AG04450 (cell line): Measurements from ENCODE around the gene UTF1. TPM values are rescaled to one million over a fixed set of nuclear protein-coding genes. Genes with fewer than 3 reads are reported as not detected.

ENCODE experiments used
- CTCF ChIA-PET: fragments of 300-600, 350-600 bp; formaldehyde crosslinking; extraction: SDS; loops from one replicate; lab custom pipeline; 2022; ENCODE audit warnings: antibody characterized with exemption, inconsistent platforms; lab: Charles Lee
- POLR2A ChIA-PET: fragments of 350-600 bp; formaldehyde crosslinking; extraction: SDS; loops from one replicate; lab custom pipeline; 2021; ENCODE audit warnings: antibody characterized with exemption, inconsistent platforms; lab: Yijun Ruan, JAX
- DNase-seq: peaks from one replicate; pipeline ENCODE4 v3.0.0-alpha.2; 2011; ENCODE audit warnings: low read depth, low spot score
- H3K27ac ChIP-seq: one replicate; pipeline ENCODE4 v1.5.1; 2012; ENCODE audit warnings: low read depth, low read length, control low read depth
- H3K27me3 ChIP-seq: one replicate; pipeline ENCODE4 v1.6.0; 2012; ENCODE audit warnings: low read length; ENCODE audit not compliant: control insufficient read depth, insufficient read depth
- H3K4me3 ChIP-seq: 2 replicates; pipeline ENCODE4 v1.5.1; 2011; ENCODE audit warnings: mild to moderate bottlenecking, low read depth, low read length, control low read depth
- H3K9me3 ChIP-seq: 2 replicates; pipeline ENCODE4 v1.5.1; 2012; ENCODE audit warnings: low read length; ENCODE audit not compliant: control insufficient read depth, insufficient read depth
- polyA plus RNA-seq: library from polyadenylated mRNA; depleted of rRNA; stranded (reverse); fragments of >200 nt; gene quantifications from 2 replicates; pipeline ENCODE4 v1.2.3, GENCODE V29; 2011
- TF ChIP-seq, protein P1 (sequence below): IDR thresholded peaks from 2 replicates; pipeline ENCODE4 v1.5.1; 2011; ENCODE audit warnings: low read depth, low read length, control low read depth, inconsistent platforms

Gene UTF1
- polyA plus RNA-seq, 1 experiment = not detected

DNA sequence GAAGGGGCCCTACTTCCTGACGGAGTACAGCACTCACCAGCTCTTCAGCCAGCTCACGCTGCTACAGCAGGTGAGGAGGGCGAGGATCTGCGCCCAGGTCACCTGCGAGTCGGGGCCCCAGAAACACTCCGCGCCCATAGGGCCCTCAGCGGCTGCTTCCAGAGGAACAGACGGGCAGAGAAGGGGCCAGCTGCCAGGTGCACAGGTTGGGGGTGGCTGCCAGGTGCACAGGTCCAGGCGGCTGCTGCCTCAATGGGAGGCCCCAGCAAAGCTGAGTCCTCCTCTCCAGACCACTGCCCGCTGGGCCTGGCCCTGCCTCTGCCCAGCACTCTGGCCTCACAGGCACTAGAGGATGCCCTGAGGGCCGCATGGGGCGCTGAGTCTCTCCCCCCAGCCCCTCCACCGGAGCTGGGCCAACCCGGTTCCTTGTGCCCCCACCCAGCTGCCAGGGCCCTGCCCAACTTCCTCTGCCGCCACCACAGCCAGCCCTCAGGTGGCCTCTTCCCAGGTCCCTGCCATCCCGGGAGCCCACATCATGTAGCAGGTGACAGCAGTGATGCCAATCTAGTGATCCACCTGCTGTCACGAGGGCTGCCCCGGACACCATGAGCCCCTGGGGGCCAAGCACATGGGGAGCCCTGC, 17.0 kb upstream of the UTF1 start:
- POLR2A ChIA-PET = no interaction called here
- Histone ChIP-seq H3K27me3 (no peaks in the 10 kb centered on the region), H3K4me3 (no peak overlapping the region), H3K9me3 (peaks cover 83% of the 10 kb centered on the region), H3K27ac (no peak overlapping the region)
- DNase-seq = no peak
- TF ChIP-seq, protein P1, sequence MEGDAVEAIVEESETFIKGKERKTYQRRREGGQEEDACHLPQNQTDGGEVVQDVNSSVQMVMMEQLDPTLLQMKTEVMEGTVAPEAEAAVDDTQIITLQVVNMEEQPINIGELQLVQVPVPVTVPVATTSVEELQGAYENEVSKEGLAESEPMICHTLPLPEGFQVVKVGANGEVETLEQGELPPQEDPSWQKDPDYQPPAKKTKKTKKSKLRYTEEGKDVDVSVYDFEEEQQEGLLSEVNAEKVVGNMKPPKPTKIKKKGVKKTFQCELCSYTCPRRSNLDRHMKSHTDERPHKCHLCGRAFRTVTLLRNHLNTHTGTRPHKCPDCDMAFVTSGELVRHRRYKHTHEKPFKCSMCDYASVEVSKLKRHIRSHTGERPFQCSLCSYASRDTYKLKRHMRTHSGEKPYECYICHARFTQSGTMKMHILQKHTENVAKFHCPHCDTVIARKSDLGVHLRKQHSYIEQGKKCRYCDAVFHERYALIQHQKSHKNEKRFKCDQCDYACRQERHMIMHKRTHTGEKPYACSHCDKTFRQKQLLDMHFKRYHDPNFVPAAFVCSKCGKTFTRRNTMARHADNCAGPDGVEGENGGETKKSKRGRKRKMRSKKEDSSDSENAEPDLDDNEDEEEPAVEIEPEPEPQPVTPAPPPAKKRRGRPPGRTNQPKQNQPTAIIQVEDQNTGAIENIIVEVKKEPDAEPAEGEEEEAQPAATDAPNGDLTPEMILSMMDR = no peak
- CTCF ChIA-PET = no interaction called here

DNA sequence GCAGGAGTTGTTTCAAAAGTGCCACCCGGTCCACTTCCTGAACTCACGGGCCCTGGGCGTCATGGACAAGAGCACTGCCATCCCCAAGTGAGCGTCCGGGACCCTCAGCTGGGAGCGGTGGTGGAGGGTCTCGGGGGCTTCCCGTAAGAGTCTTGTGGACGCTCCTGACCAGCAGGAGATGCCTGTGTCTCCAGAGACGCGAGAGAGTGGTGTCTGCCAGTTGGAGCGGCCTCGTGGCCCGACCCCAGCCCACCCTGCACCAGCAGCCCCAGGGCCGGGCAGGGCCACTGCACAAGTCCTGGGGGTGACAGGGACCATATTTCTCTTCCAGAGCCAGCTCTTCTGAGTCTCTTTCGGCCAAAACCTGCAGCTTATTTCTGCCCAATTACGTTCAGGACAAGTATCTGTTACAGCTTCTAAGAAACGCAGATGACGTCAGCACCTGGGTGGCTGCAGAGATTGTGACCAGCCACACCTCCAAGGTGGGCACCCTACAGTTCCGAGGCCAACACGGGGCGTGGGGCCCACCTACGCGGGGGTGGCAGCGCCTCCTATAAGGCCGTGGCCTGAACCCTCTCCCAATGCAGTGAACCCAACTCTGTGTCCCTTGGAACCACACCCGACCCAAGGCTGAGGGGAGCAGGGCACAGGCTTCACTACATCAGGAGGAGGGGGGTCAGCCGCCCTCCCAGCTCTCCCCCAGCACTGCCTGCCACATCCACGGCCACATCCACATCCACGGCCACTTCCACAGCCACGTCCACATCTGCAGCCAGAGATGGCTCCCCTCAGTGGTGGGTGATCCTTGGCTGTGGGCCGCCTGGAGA, 16.2 kb upstream of the UTF1 start:
- ChIA-PET POLR2A (no interaction called here), CTCF (no interaction called here)
- peaks cover 83% of the 10 kb centered on the region for H3K9me3 ChIP-seq
- TF ChIP-seq, protein P1 = no peak
- H3K4me3 ChIP-seq = no peak overlapping the region
- H3K27me3 ChIP-seq = no peaks in the 10 kb centered on the region
- H3K27ac ChIP-seq = no peak overlapping the region
- DNase-seq = no peak

DNA sequence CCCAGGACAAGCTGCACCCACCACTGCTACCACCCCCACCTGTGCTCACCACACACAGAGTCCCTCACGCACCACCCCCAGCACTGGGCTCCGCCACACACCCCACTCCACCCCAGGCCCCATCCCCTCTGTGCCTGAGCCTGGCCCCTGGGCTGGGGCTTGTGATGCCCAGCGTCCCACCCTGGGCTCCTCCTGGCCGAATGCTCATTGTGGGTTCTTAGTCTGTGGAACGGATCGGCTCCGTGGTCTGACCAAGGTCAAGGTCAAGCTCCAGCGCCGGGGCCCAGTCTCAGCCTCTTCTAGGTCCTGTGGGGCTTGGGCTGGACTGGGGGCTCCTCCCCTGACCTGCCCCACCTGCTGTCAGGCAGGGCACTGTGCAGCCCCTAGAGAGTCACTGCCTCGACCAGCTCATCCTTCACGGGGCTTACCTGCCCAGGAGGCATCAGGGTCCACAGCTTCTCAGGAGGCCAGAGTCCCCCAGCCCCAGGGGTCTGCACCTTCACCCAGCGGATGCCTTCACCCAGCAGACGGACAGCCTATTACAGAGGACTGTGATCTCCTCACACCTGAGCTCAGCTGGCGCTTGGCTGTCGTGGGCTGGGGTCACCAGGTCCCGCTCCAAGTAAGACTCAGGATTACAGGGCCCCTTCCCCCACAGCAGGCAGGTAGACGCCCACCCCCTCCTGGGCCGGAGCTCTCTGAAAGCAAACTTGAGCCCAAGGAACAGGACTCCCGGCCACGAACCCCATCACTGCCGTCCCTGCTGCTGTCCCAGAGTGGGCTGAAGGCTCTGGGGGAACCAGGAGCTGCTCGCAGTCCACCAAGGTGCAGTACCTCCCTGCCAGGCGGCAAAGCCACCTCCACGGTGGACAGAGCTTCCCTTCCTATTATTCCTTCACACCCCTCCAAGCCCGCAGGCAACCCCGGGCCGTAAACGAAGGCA, 15.3 kb upstream of the UTF1 start:
- no peaks in the 10 kb centered on the region for H3K27me3 ChIP-seq
- CTCF ChIA-PET = no interaction called here
- H3K27ac ChIP-seq = no peak overlapping the region
- no peak for DNase-seq
- POLR2A ChIA-PET = no interaction called here
- no peak overlapping the region for H3K4me3 ChIP-seq
- peaks cover 83% of the 10 kb centered on the region for H3K9me3 ChIP-seq
- TF ChIP-seq, protein P1 = no peak

DNA sequence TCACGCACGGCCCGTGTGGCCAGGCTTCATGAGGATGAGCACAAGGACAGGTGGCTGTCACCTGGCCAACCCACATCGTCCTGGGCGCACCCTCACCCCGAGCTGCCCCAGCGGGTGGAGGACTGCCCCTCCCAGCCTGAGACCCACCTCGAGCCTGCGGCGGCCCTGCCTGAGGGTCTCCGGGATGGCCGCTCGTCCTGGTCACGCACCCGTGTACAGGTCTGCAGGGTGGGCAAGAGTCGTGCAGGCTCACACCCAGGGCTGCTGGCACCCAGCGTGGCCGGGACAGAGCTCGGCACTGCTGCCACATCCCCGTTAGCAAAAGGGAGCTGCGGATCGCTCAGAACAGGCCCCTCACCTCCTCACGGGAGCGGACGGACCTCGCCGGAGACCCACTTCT, 14.4 kb upstream of the UTF1 start:
- H3K27me3 ChIP-seq = no peaks in the 10 kb centered on the region
- no peak overlapping the region for H3K4me3 ChIP-seq
- no peak overlapping the region for H3K27ac ChIP-seq
- CTCF ChIA-PET = no interaction called here
- POLR2A ChIA-PET = no interaction called here
- no peak for DNase-seq
- TF ChIP-seq, protein P1 = no peak
- peaks cover 78% of the 10 kb centered on the region for H3K9me3 ChIP-seq
